ENCODE measurements around the gene SUCLA2.
"Not testable (repeated sequence)": the region's sequence is repeated elsewhere in the genome, so short reads cannot be mapped to it uniquely, and the experiment has no call there.

SUCLA2 gene

GRCh38 chr13:47990920-47991466 lies 10.1 kb downstream of the SUCLA2 start:
- FAIRE-seq: no peak

DNA sequence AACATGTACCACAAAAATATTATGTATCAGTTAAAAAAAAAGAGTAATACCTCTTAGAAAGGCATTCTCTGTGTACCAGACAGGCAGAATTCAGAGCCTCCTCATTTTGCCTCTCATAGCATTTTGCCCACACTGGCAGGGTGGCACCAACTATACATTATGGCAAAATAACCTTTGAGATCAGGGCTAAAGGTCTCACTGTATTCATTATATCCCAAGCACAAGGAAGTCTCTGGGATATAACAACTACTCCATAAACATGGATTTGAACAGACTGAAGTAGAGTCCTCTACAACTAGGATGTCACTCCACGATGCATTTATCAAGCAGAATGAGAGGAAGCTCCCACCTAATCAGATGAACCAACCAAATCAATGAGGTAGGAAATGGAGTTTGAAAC lies 10.6 kb downstream of the SUCLA2 start:
- FAIRE-seq: no peak

- FAIRE-seq: no peak
Observed at GRCh38 chr13:47983070-47983469, 18.0 kb downstream of the SUCLA2 start.

GRCh38 chr13:47976325-47976724 lies 24.7 kb downstream of the SUCLA2 start:
- no peak for FAIRE-seq

- no peak for FAIRE-seq
Observed at GRCh38 chr13:47964863-47965262, 36.2 kb downstream of the SUCLA2 start.

- no peak for FAIRE-seq
Observed at GRCh38 chr13:47962237-47962636, 38.8 kb downstream of the SUCLA2 start.

- no peak for FAIRE-seq
Observed at GRCh38 chr13:47959468-47960247, 41.4 kb downstream of the SUCLA2 start.

GRCh38 chr13:47957073-47957472 lies 44.0 kb downstream of the SUCLA2 start:
- no peak for FAIRE-seq

DNA sequence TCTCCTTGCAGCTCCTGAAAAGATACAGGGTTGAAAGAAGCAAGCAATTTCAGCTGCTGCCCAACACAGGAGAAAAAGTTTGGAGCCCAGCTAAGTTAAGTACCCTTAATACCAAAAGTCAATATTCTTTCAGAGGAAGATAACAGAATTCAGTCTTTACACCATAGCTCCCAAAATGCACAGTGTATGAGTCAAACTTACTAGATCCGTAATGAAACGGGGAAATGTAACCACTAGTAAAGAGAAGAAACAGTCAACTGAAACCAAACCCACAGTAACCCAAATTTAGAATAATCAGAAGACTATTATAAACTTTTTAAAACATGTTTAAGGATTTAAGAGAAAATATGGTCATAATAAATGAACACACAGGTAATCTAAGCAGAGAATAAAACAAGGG lies 45.2 kb downstream of the SUCLA2 start:
- FAIRE-seq: no peak

DNA sequence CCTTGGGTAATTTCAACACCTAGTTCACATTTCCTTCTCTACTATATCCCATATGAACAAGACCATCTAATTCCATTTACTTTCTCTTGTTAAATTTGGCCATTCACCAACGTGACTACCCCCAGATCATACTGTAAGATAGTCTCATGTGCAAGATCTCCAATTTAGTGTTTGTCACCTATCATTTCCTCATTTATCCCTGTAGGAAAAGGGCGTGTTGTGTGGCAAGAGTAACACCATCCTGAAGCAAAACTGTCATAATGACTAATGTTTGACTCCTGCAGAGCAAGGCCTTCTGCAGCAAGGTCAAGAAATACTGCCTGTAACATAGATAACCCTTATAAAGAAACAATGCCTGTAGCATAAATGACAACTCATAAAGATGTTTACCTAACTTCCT lies 51.3 kb downstream of the SUCLA2 start:
- FAIRE-seq: no peak

GRCh38 chr13:47945738-47946137 lies 55.3 kb downstream of the SUCLA2 start:
- no peak for FAIRE-seq

DNA sequence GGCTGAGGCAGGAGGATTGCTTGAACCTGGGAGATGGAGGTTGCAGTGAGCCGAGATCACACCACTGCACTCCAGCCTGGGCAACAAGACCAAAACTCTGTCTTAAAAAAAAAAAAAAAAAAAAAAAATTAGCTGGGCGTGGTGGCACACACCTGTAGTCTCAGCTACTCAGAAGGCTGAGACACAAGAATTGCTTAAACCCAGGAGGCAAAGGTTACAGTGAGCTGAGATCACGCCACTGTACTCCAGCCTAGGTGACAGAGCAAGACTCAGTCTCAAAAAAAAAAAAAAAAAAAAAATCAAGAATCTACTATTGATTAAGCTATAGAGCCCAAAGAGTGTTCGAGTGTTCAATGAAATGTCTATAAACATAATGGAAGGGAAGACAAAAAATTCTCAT lies 55.9 kb downstream of the SUCLA2 start:
- not testable (repeated sequence) for FAIRE-seq

- no peak for FAIRE-seq
Observed at GRCh38 chr13:47934371-47934770, 66.7 kb downstream of the SUCLA2 start.

- no peak for FAIRE-seq
Observed at GRCh38 chr13:47932950-47933923, 67.8 kb downstream of the SUCLA2 start.

- no peak for FAIRE-seq
Observed at GRCh38 chr13:47930649-47931165, 70.4 kb downstream of the SUCLA2 start.

DNA sequence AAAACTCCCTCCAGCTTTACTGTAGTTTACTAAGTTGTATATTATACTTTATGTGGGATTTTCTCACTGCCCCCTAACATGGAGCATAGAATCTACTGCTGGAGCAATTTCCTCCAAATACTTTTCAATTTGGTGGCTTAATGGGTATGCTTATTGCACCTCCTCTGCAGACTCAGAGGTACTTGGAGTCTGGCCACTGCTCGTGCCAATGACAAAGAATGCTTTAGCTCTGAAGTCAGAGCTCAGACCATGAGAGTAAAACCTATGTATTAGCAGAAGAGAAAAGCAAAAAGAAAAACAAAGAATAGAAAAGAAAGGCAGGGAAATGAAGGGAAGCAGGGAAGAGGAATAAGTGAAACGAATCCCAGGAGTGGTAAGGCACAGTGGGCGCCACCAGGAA lies 71.9 kb downstream of the SUCLA2 start:
- no peak for FAIRE-seq

GRCh38 chr13:47917022-47917574 lies 84.0 kb downstream of the SUCLA2 start:
- no peak for FAIRE-seq

DNA sequence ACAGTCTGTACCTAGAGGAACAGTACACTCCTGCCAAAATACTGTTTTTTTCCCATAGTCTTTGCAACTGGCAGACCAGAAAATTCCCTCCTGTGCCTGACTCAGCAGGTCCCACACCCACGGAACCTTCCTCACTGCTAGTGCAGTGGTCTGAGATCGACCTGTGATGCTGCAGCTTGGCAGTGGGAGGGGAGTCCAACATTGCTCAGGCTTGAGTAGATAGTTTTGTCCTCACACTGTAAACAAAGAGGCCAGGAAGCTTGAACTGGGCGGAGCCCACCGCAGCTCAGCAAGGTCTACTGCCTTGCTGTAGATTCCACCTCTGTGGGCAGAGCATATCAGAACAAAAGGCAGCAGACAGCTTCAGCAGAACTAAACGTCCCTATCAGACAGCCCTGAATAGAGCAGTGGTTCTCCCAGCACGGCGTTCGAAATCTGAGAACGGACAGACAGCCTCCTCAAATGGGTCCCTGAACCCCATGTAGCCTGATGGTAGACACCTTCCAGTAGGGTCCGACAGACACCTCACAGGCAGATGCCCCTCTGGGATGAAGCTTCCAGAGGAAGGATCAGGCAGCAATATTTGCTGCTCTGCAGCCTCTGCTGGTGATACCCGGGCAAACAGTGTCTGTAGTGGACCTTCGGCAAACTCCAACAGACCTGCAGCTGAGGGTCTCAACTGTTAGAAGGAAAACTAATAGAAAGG lies 92.7 kb downstream of the SUCLA2 start:
- no peak for FAIRE-seq

DNA sequence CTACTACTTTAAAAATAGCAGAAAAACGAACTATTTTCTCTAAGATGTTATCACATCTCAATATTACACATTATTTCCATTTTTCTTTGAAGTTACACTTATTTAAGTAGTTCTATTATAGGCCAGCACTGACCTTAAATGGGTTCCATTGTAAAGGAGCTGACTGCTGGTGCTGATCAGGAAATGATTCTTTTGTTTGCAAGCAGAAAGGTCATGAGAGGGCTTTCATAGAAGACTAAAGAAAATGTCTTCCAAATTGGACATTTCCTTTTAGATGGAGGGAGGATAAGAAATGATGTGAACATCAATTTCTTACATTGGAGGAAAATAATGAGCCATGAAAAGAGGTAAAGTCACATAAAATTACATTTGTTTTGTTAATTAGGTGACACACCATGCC lies 96.2 kb downstream of the SUCLA2 start:
- no peak for FAIRE-seq

DNA sequence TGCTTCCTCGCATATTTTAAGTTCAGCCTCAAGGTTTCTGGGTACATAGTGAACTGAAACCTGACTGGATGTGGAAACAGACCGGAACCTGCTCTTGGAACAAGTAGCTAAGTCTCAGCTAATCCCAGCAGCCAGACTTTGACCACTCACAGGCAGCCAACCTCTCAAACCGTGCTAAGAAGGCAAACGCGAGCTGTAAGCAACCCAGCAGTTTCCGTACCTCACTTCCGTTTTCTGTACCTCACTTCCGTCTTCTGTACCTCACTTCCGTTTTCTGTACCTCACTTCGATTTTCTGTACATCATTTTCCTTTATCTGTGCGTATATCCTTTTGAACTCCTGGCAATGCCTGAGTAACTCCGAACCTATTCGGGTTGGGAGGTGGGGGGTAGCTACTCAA lies 96.8 kb downstream of the SUCLA2 start:
- no peak for FAIRE-seq

DNA sequence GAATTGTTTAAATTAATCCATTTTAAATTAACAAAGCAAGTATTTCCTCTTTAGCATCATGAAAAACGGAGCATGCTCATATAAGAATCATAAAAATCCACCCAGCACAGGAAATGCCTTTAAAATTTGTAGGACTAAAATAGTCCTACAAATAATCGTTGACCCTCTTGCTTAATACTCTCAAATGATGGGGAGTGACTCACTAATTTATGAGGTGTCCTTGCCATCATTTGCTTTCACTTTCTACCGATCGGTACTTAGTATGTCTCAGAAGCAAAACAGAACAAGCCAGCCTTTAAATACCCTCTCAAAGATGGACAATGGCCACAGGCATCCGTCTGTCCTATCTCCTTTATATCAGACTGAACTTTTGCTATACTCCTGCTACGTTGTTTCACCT lies 97.2 kb downstream of the SUCLA2 start:
- no peak for FAIRE-seq

DNA sequence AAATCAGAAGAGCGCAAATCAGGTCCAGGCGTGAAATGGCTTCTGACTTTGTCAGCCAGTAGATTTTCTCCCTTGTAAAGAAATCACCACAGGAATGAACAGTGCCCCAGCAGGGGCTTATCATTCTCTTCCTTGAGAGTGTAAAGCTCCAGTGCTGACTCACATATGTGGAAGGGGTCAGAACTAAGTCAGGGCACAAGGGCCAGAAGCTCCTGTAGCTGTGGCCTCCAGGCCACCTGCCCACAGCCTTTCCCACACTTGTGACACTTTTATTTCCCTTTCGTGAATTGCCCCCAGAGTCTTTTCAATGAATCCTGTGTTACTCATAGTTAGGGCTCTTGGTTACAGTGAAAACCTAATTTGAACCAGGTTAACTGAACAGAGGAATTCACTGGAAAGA lies 99.6 kb downstream of the SUCLA2 start:
- FAIRE-seq: no peak
